ENCODE results near the gene SARDH. TPM values are rescaled to one million over a fixed set of nuclear protein-coding genes. Genes with fewer than 3 reads are reported as not detected.

SARDH gene
- total and polyA plus RNA-seq, 7 donors, result 0.49 to 3.0 (median 1.9) TPM; not detected in 1

GRCh38 chr9:133691626-133692363 is 46.4 kb downstream of the SARDH start:
- H3K27me3 ChIP-seq, result no peaks in the 10 kb centered on the region
- H3K36me3 ChIP-seq, result no peaks in the 10 kb centered on the region
- H3K27ac ChIP-seq, result no peak overlapping the region
- H3K4me1 ChIP-seq, result no peaks in the 10 kb centered on the region
- H3K4me3 ChIP-seq, result no peak overlapping the region
- TF ChIP-seq POLR2A (IDR thresholded peaks at IDR 0.05) (no peak), POLR2AphosphoS5 (IDR thresholded peaks at IDR 0.05) (no peak), CTCF (IDR thresholded peaks at IDR 0.05) (no peak), EP300 (IDR thresholded peaks at IDR 0.05) (no peak)
- DNase-seq, result no peak
- intact Hi-C loops (cut with DNase I), result no loop called here
- WGBS, 2 donors, result 79 to 88% methylated on average over 19 of the region's 19 CpGs
- no peaks in the 10 kb centered on the region for H3K9me3 ChIP-seq

GRCh38 chr9:133691191-133691590 is 47.0 kb downstream of the SARDH start:
- no peak for TF ChIP-seq POLR2A (IDR thresholded peaks at IDR 0.05)
- no peak for TF ChIP-seq CTCF (IDR thresholded peaks at IDR 0.05)
- TF ChIP-seq POLR2AphosphoS5 (IDR thresholded peaks at IDR 0.05), result no peak
- no peak for TF ChIP-seq EP300 (IDR thresholded peaks at IDR 0.05)
- no peaks in the 10 kb centered on the region for H3K4me1 ChIP-seq
- 72 to 85% methylated on average over 4 of the region's 4 CpGs for WGBS, 2 donors
- H3K27me3 ChIP-seq, result no peaks in the 10 kb centered on the region
- no peak overlapping the region for H3K27ac ChIP-seq
- intact Hi-C loops (cut with DNase I), result no loop called here
- H3K4me3 ChIP-seq, result no peak overlapping the region
- DNase-seq, result no peak
- H3K36me3 ChIP-seq, result no peaks in the 10 kb centered on the region
- H3K9me3 ChIP-seq, result no peaks in the 10 kb centered on the region

GRCh38 chr9:133690081-133690561 is 48.0 kb downstream of the SARDH start:
- H3K4me1 ChIP-seq, result peaks cover 0 to under 1% (median 0%) of the 10 kb centered on the region in 4 donors
- intact Hi-C loops (cut with DNase I), result no loop called here
- no peak overlapping the region for H3K27ac ChIP-seq
- TF ChIP-seq POLR2AphosphoS5 (IDR thresholded peaks at IDR 0.05) (no peak), CTCF (IDR thresholded peaks at IDR 0.05) (no peak), POLR2A (IDR thresholded peaks at IDR 0.05) (no peak), EP300 (IDR thresholded peaks at IDR 0.05) (no peak)
- no peaks in the 10 kb centered on the region for H3K27me3 ChIP-seq
- 61 to 80% methylated on average over 11 of the region's 11 CpGs for WGBS, 2 donors
- no peaks in the 10 kb centered on the region for H3K9me3 ChIP-seq
- no peak overlapping the region for H3K4me3 ChIP-seq
- DNase-seq, result no peak
- H3K36me3 ChIP-seq, result no peaks in the 10 kb centered on the region

GRCh38 chr9:133689151-133689763 is 48.9 kb downstream of the SARDH start:
- DNase-seq, result no peak
- 71 to 83% methylated on average over 10 of the region's 10 CpGs for WGBS, 2 donors

More at GRCh38 chr9:133689151-133689763, 48.9 kb downstream of the SARDH start:
- Histone ChIP-seq H3K36me3 (no peaks in the 10 kb centered on the region), H3K4me3 (no peak overlapping the region), H3K9me3 (no peaks in the 10 kb centered on the region), H3K27ac (no peak overlapping the region), H3K27me3 (no peaks in the 10 kb centered on the region), H3K4me1 (peaks cover 0 to 9% (median 0%) of the 10 kb centered on the region in 4 donors)
- TF ChIP-seq CTCF (IDR thresholded peaks at IDR 0.05) (no peak), POLR2AphosphoS5 (IDR thresholded peaks at IDR 0.05) (no peak), EP300 (IDR thresholded peaks at IDR 0.05) (no peak), POLR2A (IDR thresholded peaks at IDR 0.05) (no peak)
- intact Hi-C loops (cut with DNase I), result no loop called here
